MCF 10A (cell line): ENCODE results near the gene LANCL3. TPM values are rescaled to one million over a fixed set of nuclear protein-coding genes. Genes with fewer than 3 reads are reported as not detected.

Source experiments
- BruUV-seq: library from RNA; stranded (reverse); fragments of 400-500 nt; replicated peaks from 2 replicates; lab custom pipeline; 2021; lab: Mats Ljungman, UMichigan
- CTCF ChIA-PET: fragments of 300-600 bp; sonication (Branson Sonifier 250); formaldehyde crosslinking; extraction: SDS; loops from one replicate; lab custom pipeline; 2021; ENCODE audit warnings: antibody characterized with exemption, inconsistent platforms; lab: Yijun Ruan, JAX
- POLR2A ChIA-PET: fragments of 300-600, 350-650 bp; sonication (Branson Sonifier 250); formaldehyde crosslinking; extraction: SDS; loops from one replicate; lab custom pipeline; 2020; ENCODE audit warnings: antibody characterized with exemption, inconsistent platforms; lab: Yijun Ruan, JAX
- DNase-seq: peaks from one replicate; pipeline ENCODE4 v3.0.0-alpha.2; 2018; ENCODE audit not compliant: unreplicated experiment
- H3K27ac Mint-ChIP-seq: one replicate; pipeline ENCODE4 v1.8.0; 2022; ENCODE audit warnings: mild to moderate bottlenecking, low read depth, mixed read lengths; ENCODE audit not compliant: unreplicated experiment
- H3K27me3 Mint-ChIP-seq: one replicate; pipeline ENCODE4 v1.8.0; 2022; ENCODE audit warnings: mixed read lengths; ENCODE audit not compliant: insufficient read depth, unreplicated experiment
- H3K36me3 Mint-ChIP-seq: one replicate; pipeline ENCODE4 v1.8.0; 2022; ENCODE audit warnings: mild to moderate bottlenecking, moderate library complexity, mixed read lengths; ENCODE audit not compliant: insufficient read depth, unreplicated experiment
- H3K4me1 Mint-ChIP-seq: one replicate; pipeline ENCODE4 v1.8.0; 2022; ENCODE audit warnings: mixed read lengths; ENCODE audit not compliant: insufficient read depth, unreplicated experiment
- H3K4me3 Mint-ChIP-seq: one replicate; pipeline ENCODE4 v1.8.0; 2022; ENCODE audit warnings: mild to moderate bottlenecking, moderate library complexity, mixed read lengths; ENCODE audit not compliant: unreplicated experiment
- H3K9me3 Mint-ChIP-seq: one replicate; pipeline ENCODE4 v1.8.0; 2022; ENCODE audit warnings: mixed read lengths; ENCODE audit not compliant: unreplicated experiment
- intact Hi-C: fragments of 100-400 bp; cut with micrococcal nuclease; formaldehyde crosslinking; loops from 2 replicates; pipeline ENCODE4 v1.14.1; 2022
- total RNA-seq: library from RNA; stranded (reverse); gene quantifications from 2 replicates; pipeline ENCODE4 v1.2.3, GENCODE V29; 2022
- TF ChIP-seq, protein P1 (sequence below): fragments of 200-600 bp; IDR thresholded peaks from one replicate; pipeline ENCODE4 v1.8.0; 2022; ENCODE audit warnings: antibody characterized with exemption, mild to moderate bottlenecking; ENCODE audit not compliant: unreplicated experiment

Gene LANCL3
- total RNA-seq, 1 experiment from 2014 or later = 0.54 TPM

DNA sequence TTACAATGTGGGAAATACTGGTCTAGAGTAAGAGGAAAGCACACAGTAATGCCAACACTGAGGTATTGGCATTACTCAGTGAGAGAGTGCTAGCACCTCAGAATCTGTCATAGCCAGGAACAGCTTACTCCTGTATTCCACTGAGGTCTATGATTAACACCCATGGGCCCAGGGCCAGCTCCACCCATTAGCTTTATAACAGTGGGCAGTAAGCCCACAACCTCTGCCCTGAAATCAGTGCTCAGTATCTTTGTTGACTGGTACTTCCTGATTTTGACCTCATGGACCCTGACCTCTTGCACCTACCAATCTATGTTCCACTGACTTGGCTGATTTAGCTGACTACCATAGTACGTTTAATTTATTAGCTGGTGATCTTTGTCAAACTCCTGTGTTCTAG is 56.1 kb downstream of the LANCL3 start:
- TF ChIP-seq, protein P1, sequence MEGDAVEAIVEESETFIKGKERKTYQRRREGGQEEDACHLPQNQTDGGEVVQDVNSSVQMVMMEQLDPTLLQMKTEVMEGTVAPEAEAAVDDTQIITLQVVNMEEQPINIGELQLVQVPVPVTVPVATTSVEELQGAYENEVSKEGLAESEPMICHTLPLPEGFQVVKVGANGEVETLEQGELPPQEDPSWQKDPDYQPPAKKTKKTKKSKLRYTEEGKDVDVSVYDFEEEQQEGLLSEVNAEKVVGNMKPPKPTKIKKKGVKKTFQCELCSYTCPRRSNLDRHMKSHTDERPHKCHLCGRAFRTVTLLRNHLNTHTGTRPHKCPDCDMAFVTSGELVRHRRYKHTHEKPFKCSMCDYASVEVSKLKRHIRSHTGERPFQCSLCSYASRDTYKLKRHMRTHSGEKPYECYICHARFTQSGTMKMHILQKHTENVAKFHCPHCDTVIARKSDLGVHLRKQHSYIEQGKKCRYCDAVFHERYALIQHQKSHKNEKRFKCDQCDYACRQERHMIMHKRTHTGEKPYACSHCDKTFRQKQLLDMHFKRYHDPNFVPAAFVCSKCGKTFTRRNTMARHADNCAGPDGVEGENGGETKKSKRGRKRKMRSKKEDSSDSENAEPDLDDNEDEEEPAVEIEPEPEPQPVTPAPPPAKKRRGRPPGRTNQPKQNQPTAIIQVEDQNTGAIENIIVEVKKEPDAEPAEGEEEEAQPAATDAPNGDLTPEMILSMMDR = no peak
- Mint-ChIP-seq H3K4me3 (no peak overlapping the region), H3K36me3 (no peaks in the 10 kb centered on the region), H3K9me3 (peaks cover 7% of the 10 kb centered on the region), H3K27me3 (peaks cover 31% of the 10 kb centered on the region), H3K27ac (no peak overlapping the region), H3K4me1 (no peaks in the 10 kb centered on the region)
- ChIA-PET CTCF (interaction anchor here (0.6 kb wide), 1 partner anchor 282 kb away, joined by 3 read pairs; no protein-coding TSS in a partner anchor), POLR2A (interaction anchor here (0.6 to 1.5 kb wide), 2 partner anchors 17 to 24 kb away, joined by 3 to 4 read pairs; no protein-coding TSS in a partner anchor)
- BruUV-seq = no TSS peak
- intact Hi-C loops = no loop called here
- peak; percentile 23 for DNase-seq

DNA sequence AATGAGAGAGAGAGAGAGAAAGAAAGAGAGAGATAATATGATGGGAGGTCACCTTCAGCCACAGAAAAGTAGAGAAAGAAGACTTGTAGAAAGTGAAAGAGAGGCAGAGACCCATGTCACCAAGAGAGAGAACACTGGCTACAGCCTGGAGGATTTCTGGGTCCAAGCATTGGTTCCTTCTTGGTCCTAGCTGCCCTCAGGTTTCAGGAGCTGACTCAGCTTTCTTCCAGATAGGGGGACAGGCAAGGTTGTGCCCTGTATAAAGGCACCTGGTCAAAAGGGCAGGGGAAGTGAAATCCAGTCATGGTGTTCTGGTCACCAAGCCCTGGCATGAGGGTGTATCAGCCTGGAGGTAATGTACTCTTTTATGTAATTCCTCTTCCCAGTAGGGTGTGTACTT is 66.6 kb downstream of the LANCL3 start:
- TF ChIP-seq, protein P1 = no peak
- intact Hi-C loops = no loop called here
- BruUV-seq = no TSS peak
- Mint-ChIP-seq H3K9me3 (no peaks in the 10 kb centered on the region), H3K36me3 (no peaks in the 10 kb centered on the region), H3K27ac (no peak overlapping the region), H3K27me3 (peaks cover 5% of the 10 kb centered on the region), H3K4me1 (no peaks in the 10 kb centered on the region), H3K4me3 (no peak overlapping the region)
- DNase-seq = no peak
- ChIA-PET POLR2A (no interaction called here), CTCF (no interaction called here)

DNA sequence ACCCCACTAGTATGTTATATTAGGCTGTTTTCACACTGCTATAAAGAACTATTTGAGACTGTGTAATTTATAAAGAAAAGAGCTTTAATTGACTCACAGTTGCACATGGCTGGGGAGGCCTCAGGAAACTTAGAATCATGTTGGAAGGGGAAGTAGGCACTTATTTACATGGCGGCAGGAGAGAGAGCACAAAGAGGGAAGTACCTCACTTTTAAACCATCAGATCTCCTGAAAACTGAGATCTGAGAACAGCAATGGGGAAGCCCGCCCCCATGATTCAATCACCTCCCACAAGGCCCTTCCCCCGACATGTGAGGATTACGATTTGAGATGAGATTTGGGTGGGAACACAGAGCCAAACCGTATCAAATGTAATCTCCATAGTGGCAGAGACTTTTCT is 68.7 kb downstream of the LANCL3 start:
- H3K36me3 Mint-ChIP-seq = no peaks in the 10 kb centered on the region
- no peak overlapping the region for H3K4me3 Mint-ChIP-seq
- H3K27me3 Mint-ChIP-seq = peaks cover 9% of the 10 kb centered on the region
- no peaks in the 10 kb centered on the region for H3K9me3 Mint-ChIP-seq
- no peak for DNase-seq
- intact Hi-C loops = no loop called here
- TF ChIP-seq, protein P1 = no peak
- H3K27ac Mint-ChIP-seq = no peak overlapping the region
- POLR2A ChIA-PET = interaction anchor here (1.2 kb wide), 1 partner anchor 26 kb away, joined by 4 read pairs; no protein-coding TSS in a partner anchor
- CTCF ChIA-PET = no interaction called here
- no TSS peak for BruUV-seq
- peaks cover 9% of the 10 kb centered on the region for H3K4me1 Mint-ChIP-seq

DNA sequence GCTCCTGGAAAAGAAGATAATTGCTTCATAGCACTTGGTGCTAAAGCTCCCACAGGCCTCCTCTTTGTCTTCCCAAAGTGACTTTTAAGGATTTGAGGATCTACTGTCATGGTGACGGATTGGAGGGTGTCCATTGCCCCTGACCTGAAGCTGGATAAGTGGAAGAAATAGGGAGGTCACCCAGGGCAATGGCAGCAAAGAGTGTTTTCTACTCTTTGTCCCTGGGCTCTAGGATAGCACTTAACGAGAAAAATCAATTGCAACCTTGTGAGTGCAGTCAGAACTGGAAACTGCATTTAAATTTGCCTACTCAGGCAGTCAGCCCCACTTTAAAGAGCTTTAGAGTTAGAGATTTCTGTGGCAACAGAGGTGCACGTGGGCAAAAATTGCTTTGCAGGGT is 70.4 kb downstream of the LANCL3 start:
- intact Hi-C loops = no loop called here
- no TSS peak for BruUV-seq
- Mint-ChIP-seq H3K4me3 (no peak overlapping the region), H3K27ac (no peak overlapping the region), H3K4me1 (peaks cover 9% of the 10 kb centered on the region), H3K27me3 (peaks cover 25% of the 10 kb centered on the region), H3K9me3 (no peaks in the 10 kb centered on the region), H3K36me3 (no peaks in the 10 kb centered on the region)
- no peak for DNase-seq
- ChIA-PET CTCF (interaction anchor here (0.8 to 1.0 kb wide), 2 partner anchors 10 to 182 kb away, joined by 3 to 4 read pairs; no protein-coding TSS in a partner anchor), POLR2A (no interaction called here)
- TF ChIP-seq, protein P1 = no peak
